Progenitor cell of endocrine pancreas (in vitro differentiated cells): ENCODE measurements around the gene SEMA4C. TPM values are rescaled to one million over a fixed set of nuclear protein-coding genes. Genes with fewer than 3 reads are reported as not detected.

Source experiments
- DNase-seq: peaks from one replicate; pipeline ENCODE4 v3.0.0; 2021; ENCODE audit warnings: low spot score; ENCODE audit not compliant: unreplicated experiment
- H3K27ac Mint-ChIP-seq: 2 replicates; pipeline ENCODE4 v1.8.0; 2021; ENCODE audit warnings: mild to moderate bottlenecking, moderate library complexity, mixed read lengths
- H3K27me3 Mint-ChIP-seq: 2 replicates; pipeline ENCODE4 v1.8.0; 2021; ENCODE audit warnings: mixed read lengths
- H3K36me3 Mint-ChIP-seq: 2 replicates; pipeline ENCODE4 v1.8.0; 2022; ENCODE audit warnings: mixed read lengths; ENCODE audit not compliant: insufficient read depth
- H3K4me1 Mint-ChIP-seq: 2 replicates; pipeline ENCODE4 v1.8.0; 2021; ENCODE audit warnings: low read depth, mixed read lengths
- H3K4me3 Mint-ChIP-seq: 2 replicates; pipeline ENCODE4 v1.8.0; 2021; ENCODE audit warnings: low read depth, mild to moderate bottlenecking, moderate library complexity, mixed read lengths
- H3K9me3 Mint-ChIP-seq: 2 replicates; pipeline ENCODE4 v1.8.0; 2021; ENCODE audit warnings: low read depth, mixed read lengths
- total RNA-seq: library from RNA; stranded (reverse); gene quantifications from 2 replicates; pipeline ENCODE4 v1.2.1, GENCODE V29; 2021
- TF ChIP-seq, protein P1 (sequence below): fragments of 200-600 bp; sonication (generic); IDR thresholded peaks from one replicate; pipeline ENCODE4 v1.5.0; 2021; ENCODE audit warnings: antibody characterized with exemption, mild to moderate bottlenecking; ENCODE audit not compliant: unreplicated experiment

SEMA4C gene
- total RNA-seq, 1 donor from 2014 or later = 75.0 TPM

GRCh38 chr2:96900237-96900636 lies 30.4 kb upstream of the SEMA4C start:
- Mint-ChIP-seq H3K4me3 (no peak overlapping the region), H3K36me3 (no peaks in the 10 kb centered on the region), H3K9me3 (no peaks in the 10 kb centered on the region), H3K27me3 (peaks cover 11% of the 10 kb centered on the region), H3K27ac (no peak overlapping the region), H3K4me1 (peaks cover 2% of the 10 kb centered on the region)
- DNase-seq = no peak
- TF ChIP-seq, protein P1, sequence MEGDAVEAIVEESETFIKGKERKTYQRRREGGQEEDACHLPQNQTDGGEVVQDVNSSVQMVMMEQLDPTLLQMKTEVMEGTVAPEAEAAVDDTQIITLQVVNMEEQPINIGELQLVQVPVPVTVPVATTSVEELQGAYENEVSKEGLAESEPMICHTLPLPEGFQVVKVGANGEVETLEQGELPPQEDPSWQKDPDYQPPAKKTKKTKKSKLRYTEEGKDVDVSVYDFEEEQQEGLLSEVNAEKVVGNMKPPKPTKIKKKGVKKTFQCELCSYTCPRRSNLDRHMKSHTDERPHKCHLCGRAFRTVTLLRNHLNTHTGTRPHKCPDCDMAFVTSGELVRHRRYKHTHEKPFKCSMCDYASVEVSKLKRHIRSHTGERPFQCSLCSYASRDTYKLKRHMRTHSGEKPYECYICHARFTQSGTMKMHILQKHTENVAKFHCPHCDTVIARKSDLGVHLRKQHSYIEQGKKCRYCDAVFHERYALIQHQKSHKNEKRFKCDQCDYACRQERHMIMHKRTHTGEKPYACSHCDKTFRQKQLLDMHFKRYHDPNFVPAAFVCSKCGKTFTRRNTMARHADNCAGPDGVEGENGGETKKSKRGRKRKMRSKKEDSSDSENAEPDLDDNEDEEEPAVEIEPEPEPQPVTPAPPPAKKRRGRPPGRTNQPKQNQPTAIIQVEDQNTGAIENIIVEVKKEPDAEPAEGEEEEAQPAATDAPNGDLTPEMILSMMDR = no peak

DNA sequence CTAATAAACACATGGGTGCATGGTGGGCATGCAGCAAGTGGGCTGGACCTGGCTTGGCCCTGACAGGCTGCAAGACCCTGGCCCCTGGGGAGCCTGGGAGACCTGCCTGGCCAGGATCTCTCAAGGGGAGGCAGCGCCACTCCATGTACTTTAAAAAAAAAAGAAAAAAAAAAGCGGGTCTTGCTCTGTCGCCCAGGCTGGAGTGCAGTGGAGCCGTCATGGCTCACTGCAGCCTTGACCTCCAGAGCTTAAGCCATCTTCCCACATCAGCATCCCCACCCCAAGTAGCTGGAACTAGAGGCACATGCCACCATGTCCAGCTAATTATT lies 29.5 kb upstream of the SEMA4C start:
- TF ChIP-seq, protein P1 = no peak
- Mint-ChIP-seq H3K9me3 (no peaks in the 10 kb centered on the region), H3K27ac (no peak overlapping the region), H3K36me3 (no peaks in the 10 kb centered on the region), H3K4me1 (peaks cover 2% of the 10 kb centered on the region), H3K4me3 (no peak overlapping the region), H3K27me3 (peaks cover 11% of the 10 kb centered on the region)
- DNase-seq = no peak

- no peaks in the 10 kb centered on the region for H3K36me3 Mint-ChIP-seq
- TF ChIP-seq, protein P1 = no peak
- peaks cover 2% of the 10 kb centered on the region for H3K4me1 Mint-ChIP-seq
- no peak overlapping the region for H3K4me3 Mint-ChIP-seq
- no peak overlapping the region for H3K27ac Mint-ChIP-seq
- no peaks in the 10 kb centered on the region for H3K9me3 Mint-ChIP-seq
- no peak for DNase-seq
- peaks cover 11% of the 10 kb centered on the region for H3K27me3 Mint-ChIP-seq
Observed at GRCh38 chr2:96898641-96899412, 28.9 kb upstream of the SEMA4C start.

DNA sequence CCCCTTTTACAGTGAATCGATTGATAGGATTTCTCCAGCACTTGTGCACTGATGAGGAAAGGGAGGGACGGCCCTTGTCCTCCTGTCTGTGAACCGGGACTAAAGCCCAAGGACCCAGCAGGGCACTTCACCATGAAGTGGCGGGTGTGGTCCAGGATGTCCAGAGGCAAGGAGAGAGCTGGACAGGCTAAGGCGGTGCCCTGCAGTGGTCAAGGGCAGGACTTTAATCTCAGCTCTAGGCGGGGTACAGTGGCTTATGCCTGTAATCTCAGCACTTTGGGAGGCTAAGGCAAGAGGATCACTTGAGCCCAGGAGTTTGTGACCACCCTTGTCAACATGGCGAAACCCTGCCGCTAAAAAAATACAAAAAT lies 28.2 kb upstream of the SEMA4C start:
- H3K27ac Mint-ChIP-seq = no peak overlapping the region
- peaks cover 2% of the 10 kb centered on the region for H3K4me1 Mint-ChIP-seq
- H3K27me3 Mint-ChIP-seq = peaks cover 11% of the 10 kb centered on the region
- no peak for DNase-seq
- no peaks in the 10 kb centered on the region for H3K9me3 Mint-ChIP-seq
- H3K4me3 Mint-ChIP-seq = no peak overlapping the region
- H3K36me3 Mint-ChIP-seq = no peaks in the 10 kb centered on the region
- TF ChIP-seq, protein P1 = no peak

DNA sequence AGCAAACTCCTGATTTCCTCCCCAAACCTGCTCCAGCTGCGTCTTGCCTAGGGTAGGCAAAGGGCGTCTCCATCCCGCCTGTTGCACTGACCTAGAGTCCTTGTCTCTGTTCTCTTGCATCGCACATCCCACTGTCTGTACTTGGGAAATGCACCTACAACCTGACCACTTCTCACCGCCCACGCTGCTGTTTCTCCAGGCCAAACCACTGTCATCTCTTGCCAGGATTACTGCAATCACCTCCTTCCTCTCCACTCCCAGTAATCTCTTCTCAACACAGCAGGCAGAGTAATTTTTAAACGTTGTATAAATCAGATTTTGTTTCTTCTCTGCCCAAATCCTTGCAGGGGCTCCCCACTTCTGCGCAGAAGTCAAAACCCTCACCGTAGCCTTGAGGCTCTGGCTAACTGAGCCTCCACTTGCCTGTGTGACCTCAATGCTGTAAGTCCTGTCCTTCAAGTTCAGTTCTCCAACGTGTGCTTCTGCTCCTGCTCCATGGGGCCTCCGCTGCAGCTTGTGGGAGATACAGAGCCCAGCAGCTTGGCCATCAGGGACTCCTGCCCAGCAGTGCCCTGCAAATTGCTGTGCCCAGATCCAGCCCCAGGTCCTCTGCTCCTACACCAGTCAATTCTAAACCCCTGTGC lies 27.7 kb upstream of the SEMA4C start:
- no peak overlapping the region for H3K27ac Mint-ChIP-seq
- H3K4me3 Mint-ChIP-seq = no peak overlapping the region
- TF ChIP-seq, protein P1 = no peak
- no peaks in the 10 kb centered on the region for H3K9me3 Mint-ChIP-seq
- DNase-seq = no peak
- H3K4me1 Mint-ChIP-seq = peaks cover 2% of the 10 kb centered on the region
- H3K27me3 Mint-ChIP-seq = peaks cover 12% of the 10 kb centered on the region
- H3K36me3 Mint-ChIP-seq = no peaks in the 10 kb centered on the region
